Measurements from ENCODE around the gene SEZ6L.
A peak's percentile ranks its signal among the peaks of the same experiment; 100 is the strongest.

Gene SEZ6L

DNA sequence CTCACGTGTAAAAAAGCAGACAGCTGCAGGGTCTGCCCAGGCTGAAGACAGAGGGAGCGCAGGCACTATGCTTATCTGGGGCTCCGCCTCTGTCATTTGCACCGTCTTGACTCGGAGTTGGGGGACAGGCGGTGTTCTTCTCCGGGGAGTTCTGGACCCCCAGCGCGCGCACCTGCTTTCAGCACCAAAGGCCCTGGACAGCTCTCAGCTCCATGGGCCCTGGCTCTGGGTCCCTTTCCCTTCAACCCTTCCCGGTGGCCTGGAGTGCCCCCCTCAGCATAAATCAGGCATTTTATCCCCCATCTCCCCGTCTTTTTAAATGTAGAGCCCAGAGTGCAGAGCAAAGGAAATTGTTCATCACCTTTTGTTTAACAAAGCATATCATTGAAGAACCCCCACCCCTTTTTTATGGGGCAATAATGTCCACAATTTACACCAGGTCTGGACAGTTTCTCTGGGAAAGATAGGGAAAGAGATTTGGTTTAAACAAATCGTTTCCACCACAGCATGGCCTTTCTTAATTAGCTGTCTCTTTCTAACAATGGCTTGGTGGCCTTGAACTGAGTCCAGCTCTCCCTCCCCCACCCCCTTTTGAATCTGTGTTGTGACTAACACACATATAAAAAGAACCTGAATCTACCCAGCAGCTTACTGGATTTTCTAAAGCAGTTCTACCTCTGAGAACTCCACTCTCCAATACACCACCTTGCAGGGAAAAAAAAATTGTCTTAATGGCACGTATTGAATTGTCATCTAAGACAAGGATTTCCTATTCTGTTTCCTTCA lies 1.7 kb downstream of the SEZ6L start:
- TF ChIP-seq, protein P1, sequence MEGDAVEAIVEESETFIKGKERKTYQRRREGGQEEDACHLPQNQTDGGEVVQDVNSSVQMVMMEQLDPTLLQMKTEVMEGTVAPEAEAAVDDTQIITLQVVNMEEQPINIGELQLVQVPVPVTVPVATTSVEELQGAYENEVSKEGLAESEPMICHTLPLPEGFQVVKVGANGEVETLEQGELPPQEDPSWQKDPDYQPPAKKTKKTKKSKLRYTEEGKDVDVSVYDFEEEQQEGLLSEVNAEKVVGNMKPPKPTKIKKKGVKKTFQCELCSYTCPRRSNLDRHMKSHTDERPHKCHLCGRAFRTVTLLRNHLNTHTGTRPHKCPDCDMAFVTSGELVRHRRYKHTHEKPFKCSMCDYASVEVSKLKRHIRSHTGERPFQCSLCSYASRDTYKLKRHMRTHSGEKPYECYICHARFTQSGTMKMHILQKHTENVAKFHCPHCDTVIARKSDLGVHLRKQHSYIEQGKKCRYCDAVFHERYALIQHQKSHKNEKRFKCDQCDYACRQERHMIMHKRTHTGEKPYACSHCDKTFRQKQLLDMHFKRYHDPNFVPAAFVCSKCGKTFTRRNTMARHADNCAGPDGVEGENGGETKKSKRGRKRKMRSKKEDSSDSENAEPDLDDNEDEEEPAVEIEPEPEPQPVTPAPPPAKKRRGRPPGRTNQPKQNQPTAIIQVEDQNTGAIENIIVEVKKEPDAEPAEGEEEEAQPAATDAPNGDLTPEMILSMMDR (IDR thresholded peaks at IDR 0.05; ENCODE audit: borderline replicate concordance, control extremely low read depth, extremely low read depth, insufficient read depth, missing control alignments): no peak
- DNase-seq (ENCODE audit: low spot score): peak; percentile 18
- in situ Hi-C loops (cut with MboI; ENCODE audit: low sequenced_read_pairs, unreplicated experiment): no loop called here

DNA sequence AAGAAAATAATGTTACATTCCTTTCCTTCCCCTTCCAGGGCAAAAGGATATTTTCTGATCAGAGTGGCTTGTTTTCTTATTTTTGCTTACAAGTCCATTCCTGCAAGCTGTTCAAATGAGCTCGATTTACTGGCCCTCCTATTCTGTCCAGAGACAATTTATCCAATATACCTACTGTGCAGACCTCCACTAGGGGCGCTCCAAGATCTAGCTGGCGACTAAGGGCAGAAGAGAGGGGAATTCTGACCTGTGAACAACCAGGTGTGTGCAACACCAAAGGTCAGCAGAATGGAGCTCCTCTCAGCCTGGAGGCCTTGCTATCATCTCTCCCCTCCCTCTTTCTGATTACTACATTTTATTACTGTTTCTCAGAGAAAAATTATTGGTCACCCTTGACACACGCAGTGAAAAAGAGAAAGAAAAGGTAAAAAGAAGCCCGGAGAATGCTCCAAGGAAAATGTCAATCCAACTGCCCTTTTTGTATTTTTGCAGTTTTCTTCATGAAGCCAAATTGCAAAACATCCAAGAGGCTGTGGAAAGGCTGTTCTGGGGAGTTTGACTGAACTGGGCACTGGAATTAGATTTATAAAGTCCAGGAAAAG lies 3.2 kb downstream of the SEZ6L start:
- in situ Hi-C loops (cut with MboI; ENCODE audit: low sequenced_read_pairs, unreplicated experiment): no loop called here
- DNase-seq (ENCODE audit: low spot score): peak; percentile 54

DNA sequence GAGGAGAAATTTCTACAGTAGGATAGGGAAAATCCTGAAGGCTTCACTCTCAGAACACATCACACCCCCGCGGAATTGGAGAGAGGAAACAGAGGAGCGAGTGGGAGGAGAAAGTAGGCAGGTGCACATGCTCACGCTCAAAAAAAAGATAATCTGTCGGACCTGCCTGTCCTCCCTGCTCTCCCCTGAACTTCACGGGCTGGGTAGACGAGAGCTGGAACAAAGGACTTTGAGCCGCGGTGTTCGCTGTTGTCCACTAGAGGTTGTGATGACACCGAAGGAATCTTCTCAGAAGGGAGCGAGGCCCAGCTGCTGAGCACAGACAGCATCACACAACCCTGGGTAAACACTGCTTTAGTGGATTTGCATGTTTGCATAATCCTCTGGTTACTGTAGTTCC lies 5.0 kb downstream of the SEZ6L start:
- in situ Hi-C loops (cut with MboI; ENCODE audit: low sequenced_read_pairs, unreplicated experiment): no loop called here
- TF ChIP-seq, protein P1 (IDR thresholded peaks at IDR 0.05; ENCODE audit: borderline replicate concordance, control extremely low read depth, extremely low read depth, insufficient read depth, missing control alignments): no peak
- DNase-seq (ENCODE audit: low spot score): no peak

More for the DNA sequence above, 3.2 kb downstream of the SEZ6L start:
- TF ChIP-seq, protein P1 (IDR thresholded peaks at IDR 0.05; ENCODE audit: borderline replicate concordance, control extremely low read depth, extremely low read depth, insufficient read depth, missing control alignments): peak; percentile 68

DNA sequence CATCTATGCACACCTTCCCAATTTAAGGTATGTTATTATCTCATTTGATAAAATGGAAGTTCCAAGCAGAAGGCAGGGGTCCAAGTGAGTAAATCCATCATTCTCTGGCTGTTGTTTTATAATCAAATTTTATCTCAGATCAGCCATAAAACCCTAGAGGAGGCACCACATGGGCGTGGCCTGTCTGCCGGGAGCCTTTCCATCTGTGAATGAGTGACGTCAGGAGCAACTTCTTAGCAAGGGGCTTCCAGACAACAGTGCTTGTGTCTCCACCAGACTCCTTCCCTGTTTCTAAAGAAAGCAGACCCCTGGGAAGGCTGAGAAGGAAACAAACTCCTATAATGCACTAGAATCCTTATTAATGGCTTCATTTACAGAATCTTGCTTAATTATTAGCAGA lies 13.5 kb downstream of the SEZ6L start:
- in situ Hi-C loops (cut with MboI; ENCODE audit: low sequenced_read_pairs, unreplicated experiment): no loop called here
- no peak for DNase-seq (ENCODE audit: low spot score)
- TF ChIP-seq, protein P1 (IDR thresholded peaks at IDR 0.05; ENCODE audit: borderline replicate concordance, control extremely low read depth, extremely low read depth, insufficient read depth, missing control alignments): no peak

DNA sequence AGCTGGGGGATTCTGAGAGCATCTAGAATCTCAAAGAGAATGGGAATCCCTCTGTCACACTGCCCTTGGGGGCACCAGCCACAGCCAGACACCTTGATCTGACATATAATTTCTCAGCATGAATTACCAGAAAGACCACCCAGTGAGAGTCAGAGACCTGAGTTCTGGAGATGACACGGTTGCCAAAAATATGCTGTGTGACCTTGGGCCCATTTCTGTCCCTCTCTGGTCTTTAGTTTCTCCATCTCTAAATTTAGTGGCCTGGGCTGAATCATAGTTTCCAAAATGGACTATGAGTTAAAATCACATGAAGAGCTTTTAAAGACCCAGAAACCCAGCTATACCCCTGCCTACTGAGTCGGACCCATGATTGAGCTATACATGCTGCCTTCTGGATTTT lies 15.9 kb downstream of the SEZ6L start:
- TF ChIP-seq, protein P1 (IDR thresholded peaks at IDR 0.05; ENCODE audit: borderline replicate concordance, control extremely low read depth, extremely low read depth, insufficient read depth, missing control alignments): no peak
- no peak for DNase-seq (ENCODE audit: low spot score)
- in situ Hi-C loops (cut with MboI; ENCODE audit: low sequenced_read_pairs, unreplicated experiment): no loop called here

DNA sequence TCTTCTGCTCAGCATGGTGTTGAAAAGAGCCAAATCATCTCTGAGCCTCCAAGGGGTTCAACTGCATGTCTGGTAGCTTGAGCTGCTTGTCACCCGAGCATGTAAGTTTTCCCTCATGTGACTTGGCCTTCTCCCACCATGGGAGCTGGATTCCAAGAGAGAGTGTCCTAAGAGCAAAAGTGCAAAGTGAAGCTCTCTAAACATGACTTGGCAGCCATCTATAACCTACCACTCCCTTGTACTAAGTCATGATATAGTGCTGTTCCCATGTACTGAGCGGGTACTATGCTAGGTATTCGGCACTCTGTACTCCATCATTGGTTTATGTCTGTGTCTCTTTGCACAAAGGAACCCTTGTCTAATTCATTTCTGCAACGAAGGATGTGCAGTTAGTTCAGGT lies 19.1 kb downstream of the SEZ6L start:
- no peak for DNase-seq (ENCODE audit: low spot score)
- TF ChIP-seq, protein P1 (IDR thresholded peaks at IDR 0.05; ENCODE audit: borderline replicate concordance, control extremely low read depth, extremely low read depth, insufficient read depth, missing control alignments): no peak
- in situ Hi-C loops (cut with MboI; ENCODE audit: low sequenced_read_pairs, unreplicated experiment): no loop called here

Data from GM13976 (cell line).